Testis (tissue), 2 donors: Measurements from ENCODE around the gene HHATL.

Source experiments
- CTCF ChIP-seq, 3 experiments: fragments of 450-650 bp in 2 of 3; fragments of 200-600 bp in 1 of 3; sonication (generic) in 1 of 3; IDR thresholded peaks; one replicate each; pipeline ENCODE4 v1.5.1; 2016 to 2019; ENCODE audit warnings: antibody characterized with exemption in 3 of 3, mild to moderate bottlenecking in 2 of 3, moderate library complexity in 1 of 3
- POLR2A ChIP-seq: fragments of 450-650 bp; IDR thresholded peaks from one replicate; pipeline ENCODE4 v1.6.1; 2017; ENCODE audit warnings: antibody characterized with exemption, mild to moderate bottlenecking, moderate library complexity

GRCh38 chr3:42678447-42678846 is 24.2 kb downstream of the HHATL start:
- TF ChIP-seq CTCF (IDR thresholded peaks at IDR 0.05), result no peak
- TF ChIP-seq POLR2A, result no peak
